Mesenchymal stem cell (in vitro differentiated cells and primary cell): ENCODE measurements around the gene ST6GALNAC4.

Experiments used
- DNase-seq: peaks from one replicate; pipeline ENCODE4 v3.0.0-alpha.2; 2013
- H2AFZ ChIP-seq: one replicate; pipeline ENCODE4 v1.6.1; 2013; ENCODE audit warnings: low read depth, mild to moderate bottlenecking, control low read depth, inconsistent platforms, low read length, moderate library complexity
- H2AK5ac ChIP-seq: 2 replicates; pipeline ENCODE4 v1.6.1; 2013; ENCODE audit warnings: low read length, moderate library complexity, mild to moderate bottlenecking, inconsistent platforms; ENCODE audit not compliant: severe bottlenecking
- H2BK120ac ChIP-seq: one replicate; pipeline ENCODE4 v1.6.1; 2013; ENCODE audit warnings: low read depth, mild to moderate bottlenecking, inconsistent platforms, low read length, moderate library complexity
- H2BK12ac ChIP-seq, 2 experiments: one replicate each; pipeline ENCODE4 v1.6.1; 2013; ENCODE audit warnings: inconsistent platforms in 2 of 2, low read length in 2 of 2, mild to moderate bottlenecking in 2 of 2, moderate library complexity in 2 of 2, control low read depth in 1 of 2
- H2BK15ac ChIP-seq: one replicate; pipeline ENCODE4 v1.6.1; 2013; ENCODE audit warnings: mild to moderate bottlenecking, low read depth, inconsistent platforms; ENCODE audit not compliant: poor library complexity, severe bottlenecking
- H2BK5ac ChIP-seq: 2 replicates; pipeline ENCODE4 v1.6.1; 2013; ENCODE audit warnings: low read depth, mild to moderate bottlenecking, low read length, control low read depth, inconsistent platforms; ENCODE audit not compliant: poor library complexity, severe bottlenecking
- H3K14ac ChIP-seq, 2 experiments: one replicate each; pipeline ENCODE4 v1.6.1; 2013; ENCODE audit warnings: inconsistent platforms in 2 of 2, low read length in 2 of 2, control low read depth in 1 of 2, mild to moderate bottlenecking in 1 of 2, moderate library complexity in 1 of 2
- H3K18ac ChIP-seq, 2 experiments: one replicate each; pipeline ENCODE4 v1.6.1; 2013; ENCODE audit warnings: inconsistent platforms in 2 of 2, low read length in 2 of 2, control low read depth in 1 of 2, low read depth in 1 of 2, mild to moderate bottlenecking in 1 of 2
- H3K23ac ChIP-seq, 2 experiments: one replicate each; pipeline ENCODE4 v1.6.1; 2013; ENCODE audit warnings: inconsistent platforms in 2 of 2, low read length in 2 of 2, mild to moderate bottlenecking in 2 of 2, moderate library complexity in 2 of 2, control low read depth in 1 of 2
- H3K27ac ChIP-seq: 2 replicates; pipeline ENCODE4 v1.5.1; 2013; ENCODE audit warnings: mild to moderate bottlenecking, moderate library complexity, low read length, control low read depth, inconsistent platforms; ENCODE audit not compliant: poor library complexity, severe bottlenecking
- H3K27me3 ChIP-seq, 2 experiments: 2 replicates each; pipeline versions ENCODE4 v1.6.1 to v1.7.0; 2013; ENCODE audit warnings: low read length in 2 of 2, mild to moderate bottlenecking in 2 of 2, moderate library complexity in 2 of 2, control low read depth in 1 of 2, inconsistent platforms in 1 of 2; ENCODE audit not compliant: control insufficient read depth in 1 of 2, insufficient read depth in 1 of 2
- H3K36me3 ChIP-seq, 2 experiments: 2 replicates each; pipeline versions ENCODE4 v1.6.1 to v1.7.0; 2013; ENCODE audit warnings: low read length in 2 of 2, control low read depth in 1 of 2, inconsistent platforms in 1 of 2, low read depth in 1 of 2, mild to moderate bottlenecking in 1 of 2; ENCODE audit not compliant: insufficient read depth in 2 of 2, control insufficient read depth in 1 of 2
- H3K4ac ChIP-seq, 2 experiments: one replicate each; pipeline ENCODE4 v1.6.1; 2013; ENCODE audit warnings: inconsistent platforms in 2 of 2, low read length in 2 of 2, mild to moderate bottlenecking in 2 of 2, moderate library complexity in 2 of 2, control low read depth in 1 of 2, low read depth in 1 of 2
- H3K4me1 ChIP-seq: 2 replicates; pipeline ENCODE4 v1.6.1; 2013; ENCODE audit warnings: low read depth, low read length, control low read depth; ENCODE audit not compliant: control insufficient read depth, insufficient read depth
- H3K4me2 ChIP-seq: 2 replicates; pipeline ENCODE4 v1.6.1; 2013; ENCODE audit warnings: low read length, mild to moderate bottlenecking, inconsistent platforms; ENCODE audit not compliant: poor library complexity, severe bottlenecking
- H3K4me3 ChIP-seq, 2 experiments: 2 replicates each; pipeline versions ENCODE4 v1.5.1 to v1.7.0; 2013; ENCODE audit warnings: low read length in 2 of 2, mild to moderate bottlenecking in 2 of 2, control low read depth in 1 of 2, low read depth in 1 of 2; ENCODE audit not compliant: insufficient read depth in 1 of 2
- H3K79me1 ChIP-seq: replicated peaks from 2 replicates; pipeline ENCODE4 v1.6.1; 2013; ENCODE audit warnings: mild to moderate bottlenecking, control low read depth, low read length, inconsistent platforms; ENCODE audit not compliant: poor library complexity, severe bottlenecking
- H3K9ac ChIP-seq: 2 replicates; pipeline ENCODE4 v1.7.0; 2013; ENCODE audit warnings: mild to moderate bottlenecking, low read length, moderate library complexity
- H3K9me3 ChIP-seq: 2 replicates; pipeline ENCODE4 v1.7.0; 2013; ENCODE audit warnings: mild to moderate bottlenecking, low read length; ENCODE audit not compliant: control insufficient read depth
- H4K8ac ChIP-seq: one replicate; pipeline ENCODE4 v1.6.1; 2013; ENCODE audit warnings: inconsistent platforms, mild to moderate bottlenecking, low read length, moderate library complexity
- H4K91ac ChIP-seq: one replicate; pipeline ENCODE4 v1.6.1; 2013; ENCODE audit warnings: mild to moderate bottlenecking, low read length, inconsistent platforms
- WGBS: methylation state at CpG from one replicate; pipeline ENCODE4 v1.1.7; 2013; ENCODE audit warnings: mixed read lengths; 5-methylcytosine and 5-hydroxymethylcytosine counted together

The ST6GALNAC4 gene

DNA sequence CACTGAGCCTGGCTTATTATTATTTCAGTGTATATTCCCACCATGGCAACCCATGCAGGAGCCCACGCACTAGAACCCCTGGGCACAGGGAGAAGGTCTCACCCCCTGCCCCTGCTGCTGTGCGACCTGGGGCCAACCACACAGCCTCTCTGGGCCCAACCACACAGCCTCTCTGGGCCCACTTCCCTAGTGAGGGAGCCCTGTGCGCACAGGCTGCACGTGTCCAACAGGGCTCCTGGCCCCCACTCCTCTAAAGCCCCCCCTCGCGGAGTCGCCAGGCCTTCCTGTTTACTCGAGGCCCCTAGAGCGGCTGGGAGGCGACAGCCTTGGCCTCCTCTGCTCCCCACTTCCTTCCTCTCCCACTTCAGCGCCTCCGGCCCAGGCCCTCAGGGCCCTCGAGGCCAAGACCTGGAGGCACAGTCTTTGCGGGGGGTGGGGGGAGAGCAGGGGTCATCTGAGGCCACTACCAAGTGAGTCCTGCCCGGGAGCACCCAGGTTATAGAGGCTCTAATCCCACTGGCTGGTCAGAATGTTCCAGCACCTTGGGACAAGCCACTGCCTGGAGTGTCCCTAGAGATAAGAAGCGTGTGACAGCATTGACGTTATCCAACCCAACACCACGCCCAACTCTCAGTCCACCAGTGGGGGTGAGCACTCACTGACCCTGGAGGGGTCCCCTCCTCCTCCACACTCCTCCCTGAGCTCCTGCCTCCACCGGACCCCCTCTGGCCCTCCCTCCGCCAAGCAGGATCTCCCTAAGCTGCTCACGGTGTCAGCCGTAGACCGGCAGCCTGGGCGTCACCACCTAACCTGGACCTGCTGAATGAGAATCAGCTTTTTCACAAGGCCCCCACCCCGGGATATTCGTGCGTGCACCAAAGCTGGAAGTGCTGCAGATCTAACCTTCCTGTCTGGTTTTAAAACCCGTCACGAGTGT, 54.5 kb downstream of the ST6GALNAC4 start:
- Histone ChIP-seq H3K4ac (peak overlapping the region; percentile 81 to 99), H2AFZ (peak overlapping the region; percentile 32), H3K36me3 (peaks cover 11 to 20% of the 10 kb centered on the region in 2 experiments), H2BK15ac (peak overlapping the region; percentile 75), H2BK120ac (peak overlapping the region; percentile 75), H4K91ac (peak overlapping the region; percentile 99), H3K18ac (peak overlapping the region; percentile 87 to 90), H2BK5ac (no peak overlapping the region), H3K27ac (no peak overlapping the region), H2AK5ac (no peak overlapping the region), H4K8ac (peak overlapping the region; percentile 97), H3K4me1 (peaks cover 25% of the 10 kb centered on the region), H3K4me3 (no peak overlapping the region), H3K23ac (peak overlapping the region in 1 of 2 experiments; percentile 75), H3K9me3 (no peaks in the 10 kb centered on the region), H3K27me3 (no peaks in the 10 kb centered on the region), H2BK12ac (peak overlapping the region; percentile 91 to 98), H3K9ac (no peak overlapping the region), H3K4me2 (no peak overlapping the region), H3K14ac (peak overlapping the region in 1 of 2 experiments; percentile 90), H3K79me1 (no peaks in the 10 kb centered on the region)
- peak; percentile 54 for DNase-seq
- WGBS = 45% methylated on average over 23 of the region's 29 CpGs

DNA sequence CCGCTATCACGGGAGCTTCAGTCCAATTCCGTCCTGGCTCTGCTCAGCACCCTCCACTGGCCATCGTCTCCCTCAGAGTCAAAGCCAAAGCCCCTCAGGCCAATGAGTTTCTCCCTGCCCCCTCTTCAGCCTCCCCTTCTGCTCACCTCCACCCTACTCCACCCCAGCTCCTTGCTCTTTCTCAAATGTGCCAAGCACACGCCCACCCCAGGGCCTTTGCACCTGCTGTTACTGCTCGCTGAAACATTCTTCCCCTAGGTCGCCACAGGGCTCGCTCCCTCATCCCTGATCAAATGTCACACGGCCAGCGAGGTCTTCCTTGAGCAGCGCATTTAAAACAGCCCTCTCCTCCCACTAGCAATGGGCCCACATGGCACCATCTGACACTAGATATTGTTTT, 56.1 kb downstream of the ST6GALNAC4 start:
- Histone ChIP-seq H3K18ac (peak overlapping the region; percentile 41 to 80), H4K8ac (peak overlapping the region; percentile 82), H4K91ac (peak overlapping the region; percentile 36), H3K27ac (no peak overlapping the region), H2BK12ac (peak overlapping the region; percentile 24 to 81), H3K23ac (no peak overlapping the region), H3K4ac (peak overlapping the region; percentile 0 to 66), H3K14ac (no peak overlapping the region), H2BK120ac (peak overlapping the region; percentile 85), H3K79me1 (no peaks in the 10 kb centered on the region), H3K4me1 (peaks cover 27% of the 10 kb centered on the region), H2AFZ (no peak overlapping the region), H3K4me2 (no peak overlapping the region), H2BK15ac (peak overlapping the region; percentile 73), H3K27me3 (no peaks in the 10 kb centered on the region), H3K9me3 (no peaks in the 10 kb centered on the region), H2AK5ac (no peak overlapping the region), H3K36me3 (peaks cover 1 to 7% of the 10 kb centered on the region in 2 experiments), H3K9ac (no peak overlapping the region), H3K4me3 (no peak overlapping the region), H2BK5ac (no peak overlapping the region)
- WGBS = 96% methylated on average over 11 of the region's 11 CpGs
- no peak for DNase-seq

DNA sequence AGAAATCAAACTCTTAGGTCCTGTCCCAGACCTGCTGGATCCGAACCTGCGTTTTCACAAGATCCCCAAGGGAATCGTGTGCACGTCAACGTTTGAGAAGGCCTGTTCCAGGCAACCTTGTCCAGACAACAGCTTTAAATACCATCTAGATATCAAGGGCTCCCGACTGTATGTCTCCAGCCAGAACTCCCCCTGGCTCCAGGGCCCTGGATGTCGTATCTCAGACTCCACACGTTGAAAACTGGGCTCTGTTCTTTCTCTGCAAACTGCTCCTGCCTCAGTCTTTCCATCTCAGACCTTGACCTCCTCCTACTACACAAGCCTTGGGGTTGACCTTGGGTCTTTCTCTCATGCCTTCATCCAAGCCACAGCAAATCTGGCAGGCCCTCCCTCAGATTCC, 56.6 kb downstream of the ST6GALNAC4 start:
- Histone ChIP-seq H3K9ac (no peak overlapping the region), H3K4ac (peak overlapping the region; percentile 53 to 66), H3K27me3 (no peaks in the 10 kb centered on the region), H3K36me3 (peaks cover 0 to 2% of the 10 kb centered on the region in 2 experiments), H3K14ac (no peak overlapping the region), H2BK15ac (peak overlapping the region; percentile 73), H2AFZ (no peak overlapping the region), H3K27ac (no peak overlapping the region), H3K4me2 (no peak overlapping the region), H3K23ac (no peak overlapping the region), H3K79me1 (no peaks in the 10 kb centered on the region), H2BK120ac (peak overlapping the region; percentile 85), H3K9me3 (no peaks in the 10 kb centered on the region), H3K4me3 (no peak overlapping the region), H4K8ac (peak overlapping the region; percentile 45), H3K18ac (peak overlapping the region; percentile 44 to 80), H4K91ac (peak overlapping the region; percentile 36), H2AK5ac (no peak overlapping the region), H3K4me1 (peaks cover 26% of the 10 kb centered on the region), H2BK12ac (peak overlapping the region; percentile 24 to 81), H2BK5ac (no peak overlapping the region)
- no peak for DNase-seq
- 58% methylated on average over 8 of the region's 8 CpGs for WGBS

DNA sequence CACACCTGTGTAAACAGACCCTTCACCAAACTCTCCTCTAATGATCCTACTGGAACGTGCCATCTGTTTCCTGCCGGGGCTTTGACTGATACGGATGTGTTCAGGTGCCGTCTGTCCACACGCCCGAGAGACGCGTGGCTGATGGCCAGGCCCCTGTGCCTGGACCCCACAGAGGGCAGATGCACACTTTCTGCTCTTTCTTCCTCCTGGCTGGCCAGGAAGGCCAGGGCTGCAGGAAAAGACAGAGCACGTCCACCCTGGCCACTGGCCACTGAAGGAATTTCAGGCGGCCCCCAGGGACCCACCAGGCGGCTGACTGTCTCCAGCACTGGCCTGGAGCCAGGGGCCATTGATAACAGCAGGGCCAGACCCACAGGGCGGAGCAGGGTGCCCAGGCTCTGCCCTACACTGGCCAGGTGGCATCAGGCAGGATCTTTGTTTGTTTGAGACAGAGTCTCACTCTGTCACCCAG, 58.8 kb downstream of the ST6GALNAC4 start:
- H3K18ac ChIP-seq = peak overlapping the region; percentile 72 to 92
- peak overlapping the region; percentile 52 to 88 for H3K4ac ChIP-seq
- H3K27ac ChIP-seq = no peak overlapping the region
- 55% methylated on average over 12 of the region's 12 CpGs for WGBS
- peak overlapping the region in 1 of 2 experiments; percentile 58 for H3K14ac ChIP-seq
- H2BK15ac ChIP-seq = no peak overlapping the region
- peak overlapping the region; percentile 95 for H2BK12ac ChIP-seq
- peak overlapping the region in 1 of 2 experiments; percentile 3 for H3K23ac ChIP-seq
- no peak overlapping the region for H3K4me3 ChIP-seq
- no peak overlapping the region for H2AK5ac ChIP-seq
- peak overlapping the region; percentile 36 for H3K9ac ChIP-seq
- no peak overlapping the region for H2BK5ac ChIP-seq
- no peak overlapping the region for H2AFZ ChIP-seq
- no peak overlapping the region for H3K4me2 ChIP-seq
- H3K36me3 ChIP-seq = peaks cover 0 to under 1% of the 10 kb centered on the region in 2 experiments
- peak overlapping the region; percentile 93 for H4K91ac ChIP-seq
- peak overlapping the region; percentile 56 for H2BK120ac ChIP-seq
- no peaks in the 10 kb centered on the region for H3K27me3 ChIP-seq
- peaks cover 35% of the 10 kb centered on the region for H3K4me1 ChIP-seq
- H3K79me1 ChIP-seq = peaks cover 2% of the 10 kb centered on the region
- no peaks in the 10 kb centered on the region for H3K9me3 ChIP-seq
- H4K8ac ChIP-seq = peak overlapping the region; percentile 59
- DNase-seq = no peak
